Activated CD4-positive, alpha-beta T cell treated with anti-CD3 and anti-CD28 coated beads, Interleukin-2, amount 50 U/mL, for 48 hours (primary cell): ENCODE results near the gene DISP1.
"Not testable (repeated sequence)": the region's sequence is repeated elsewhere in the genome, so short reads cannot be mapped to it uniquely, and the experiment has no call there.

Source experiments
- DNase-seq, 2 experiments: peaks; one replicate each; pipeline ENCODE4 v3.0.0-alpha.2; 2020

Gene DISP1

GRCh38 chr1:222794656-222795474 is 20.0 kb upstream of the DISP1 start:
- no peak for DNase-seq

GRCh38 chr1:222798116-222798515 is 16.7 kb upstream of the DISP1 start:
- DNase-seq, result no peak

GRCh38 chr1:222798975-222799374 is 15.9 kb upstream of the DISP1 start:
- no peak for DNase-seq

- DNase-seq, result no peak
Observed at GRCh38 chr1:222801067-222801466, 13.8 kb upstream of the DISP1 start.

- no peak for DNase-seq
Observed at GRCh38 chr1:222811671-222812070, 3.2 kb upstream of the DISP1 start.

- DNase-seq, result no peak
Observed at GRCh38 chr1:222813866-222814535, 838 bp upstream of the DISP1 start.

- no peak for DNase-seq
Observed at GRCh38 chr1:222815440-222815765, 564 bp downstream of the DISP1 start.

- DNase-seq, result no peak
Observed at GRCh38 chr1:222817529-222817928, 2.7 kb downstream of the DISP1 start.

GRCh38 chr1:222818171-222818570 is 3.3 kb downstream of the DISP1 start:
- no peak for DNase-seq

- no peak for DNase-seq
Observed at GRCh38 chr1:222820171-222820712, 5.4 kb downstream of the DISP1 start.

- no peak for DNase-seq
Observed at GRCh38 chr1:222821239-222821638, 6.4 kb downstream of the DISP1 start.

GRCh38 chr1:222823695-222824094 is 8.9 kb downstream of the DISP1 start:
- DNase-seq, result no peak

- no peak for DNase-seq
Observed at GRCh38 chr1:222824641-222825040, 9.8 kb downstream of the DISP1 start.

GRCh38 chr1:222828939-222829338 is 14.1 kb downstream of the DISP1 start:
- DNase-seq, result no peak

GRCh38 chr1:222829868-222830267 is 15.0 kb downstream of the DISP1 start:
- DNase-seq, result no peak

- no peak for DNase-seq
Observed at GRCh38 chr1:222833356-222833876, 18.6 kb downstream of the DISP1 start.

- DNase-seq, result no peak
Observed at GRCh38 chr1:222843469-222844410, 28.9 kb downstream of the DISP1 start.

- DNase-seq, result no peak
Observed at GRCh38 chr1:222844411-222844779, 29.6 kb downstream of the DISP1 start.

GRCh38 chr1:222845763-222846162 is 30.9 kb downstream of the DISP1 start:
- DNase-seq, result no peak

- DNase-seq, result not testable (repeated sequence)
Observed at GRCh38 chr1:222850550-222850949, 35.7 kb downstream of the DISP1 start.

- DNase-seq, result no peak
Observed at GRCh38 chr1:222852326-222852725, 37.5 kb downstream of the DISP1 start.

- no peak for DNase-seq
Observed at GRCh38 chr1:222861062-222861461, 46.2 kb downstream of the DISP1 start.
